ENCODE measurements around the gene SLC22A5. TPM values are rescaled to one million over a fixed set of nuclear protein-coding genes. Genes with fewer than 3 reads are reported as not detected.

The SLC22A5 gene
- total RNA-seq, 1 donor from 2014 or later, result 0.81 TPM

DNA sequence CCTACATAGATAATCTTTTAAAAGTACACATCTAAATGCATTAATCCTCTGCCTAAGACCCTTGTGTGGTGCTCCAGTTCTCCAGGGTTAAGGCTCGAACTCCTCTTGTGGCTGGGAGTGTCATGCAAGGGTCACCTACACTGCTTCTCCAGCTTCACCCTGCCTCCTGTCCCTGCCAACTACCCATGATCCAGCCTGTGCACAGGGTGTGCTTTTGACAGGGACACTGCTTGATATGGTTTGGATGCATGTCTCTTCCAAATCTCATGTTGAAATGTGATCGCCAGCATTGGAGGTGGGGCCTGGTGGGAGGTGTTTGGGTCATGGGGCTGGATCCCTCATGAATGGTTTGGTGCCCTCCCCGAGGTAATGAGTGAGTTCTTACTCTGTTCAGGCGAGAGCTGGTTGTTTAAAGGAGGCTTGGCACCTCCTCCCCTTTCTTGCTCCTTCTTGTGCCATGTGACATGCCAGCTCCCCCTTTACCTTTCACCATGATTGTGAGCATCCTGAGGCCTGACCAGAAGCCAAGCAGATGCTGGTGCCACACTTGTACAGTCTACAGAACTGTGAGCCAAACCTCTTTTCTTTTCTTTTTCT lies 48.5 kb downstream of the SLC22A5 start:
- no peaks in the 10 kb centered on the region for H3K9me3 Mint-ChIP-seq (ENCODE audit: unreplicated experiment)
- no peaks in the 10 kb centered on the region for H3K4me1 Mint-ChIP-seq (ENCODE audit: low read depth, unreplicated experiment)
- no peaks in the 10 kb centered on the region for H3K27me3 Mint-ChIP-seq (ENCODE audit: unreplicated experiment)
- TF ChIP-seq, protein P1, sequence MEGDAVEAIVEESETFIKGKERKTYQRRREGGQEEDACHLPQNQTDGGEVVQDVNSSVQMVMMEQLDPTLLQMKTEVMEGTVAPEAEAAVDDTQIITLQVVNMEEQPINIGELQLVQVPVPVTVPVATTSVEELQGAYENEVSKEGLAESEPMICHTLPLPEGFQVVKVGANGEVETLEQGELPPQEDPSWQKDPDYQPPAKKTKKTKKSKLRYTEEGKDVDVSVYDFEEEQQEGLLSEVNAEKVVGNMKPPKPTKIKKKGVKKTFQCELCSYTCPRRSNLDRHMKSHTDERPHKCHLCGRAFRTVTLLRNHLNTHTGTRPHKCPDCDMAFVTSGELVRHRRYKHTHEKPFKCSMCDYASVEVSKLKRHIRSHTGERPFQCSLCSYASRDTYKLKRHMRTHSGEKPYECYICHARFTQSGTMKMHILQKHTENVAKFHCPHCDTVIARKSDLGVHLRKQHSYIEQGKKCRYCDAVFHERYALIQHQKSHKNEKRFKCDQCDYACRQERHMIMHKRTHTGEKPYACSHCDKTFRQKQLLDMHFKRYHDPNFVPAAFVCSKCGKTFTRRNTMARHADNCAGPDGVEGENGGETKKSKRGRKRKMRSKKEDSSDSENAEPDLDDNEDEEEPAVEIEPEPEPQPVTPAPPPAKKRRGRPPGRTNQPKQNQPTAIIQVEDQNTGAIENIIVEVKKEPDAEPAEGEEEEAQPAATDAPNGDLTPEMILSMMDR (IDR thresholded peaks at IDR 0.05; ENCODE audit: partially characterized antibody, unreplicated experiment), result no peak
- no peak overlapping the region for H3K4me3 Mint-ChIP-seq (ENCODE audit: unreplicated experiment)
- H3K36me3 Mint-ChIP-seq (ENCODE audit: unreplicated experiment), result no peaks in the 10 kb centered on the region
- no peak for DNase-seq
- no peak overlapping the region for H3K27ac Mint-ChIP-seq (ENCODE audit: unreplicated experiment)

DNA sequence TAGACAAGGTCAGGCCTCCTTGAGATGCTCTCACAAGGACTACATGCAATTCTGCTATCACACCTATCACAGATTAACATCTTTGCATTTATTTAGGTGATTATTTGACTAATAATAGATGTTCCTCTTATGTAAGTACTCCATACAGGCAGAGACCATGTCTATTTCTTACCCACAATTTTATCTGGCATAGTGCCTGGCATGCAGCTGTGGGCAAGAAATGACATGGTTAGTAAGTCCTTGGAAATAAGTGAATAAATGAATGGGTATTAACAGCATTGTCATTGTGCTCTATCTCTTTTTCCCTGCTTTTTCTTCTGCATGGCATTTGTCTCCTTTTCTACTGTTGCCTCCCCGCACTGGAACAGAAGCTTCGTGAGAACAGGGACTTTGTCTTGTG lies 49.4 kb downstream of the SLC22A5 start:
- TF ChIP-seq, protein P1 (IDR thresholded peaks at IDR 0.05; ENCODE audit: partially characterized antibody, unreplicated experiment), result no peak
- Mint-ChIP-seq H3K36me3 (ENCODE audit: unreplicated experiment) (no peaks in the 10 kb centered on the region), H3K27me3 (ENCODE audit: unreplicated experiment) (no peaks in the 10 kb centered on the region), H3K4me3 (ENCODE audit: unreplicated experiment) (no peak overlapping the region), H3K27ac (ENCODE audit: unreplicated experiment) (no peak overlapping the region), H3K9me3 (ENCODE audit: unreplicated experiment) (no peaks in the 10 kb centered on the region), H3K4me1 (ENCODE audit: low read depth, unreplicated experiment) (no peaks in the 10 kb centered on the region)
- DNase-seq, result no peak

DNA sequence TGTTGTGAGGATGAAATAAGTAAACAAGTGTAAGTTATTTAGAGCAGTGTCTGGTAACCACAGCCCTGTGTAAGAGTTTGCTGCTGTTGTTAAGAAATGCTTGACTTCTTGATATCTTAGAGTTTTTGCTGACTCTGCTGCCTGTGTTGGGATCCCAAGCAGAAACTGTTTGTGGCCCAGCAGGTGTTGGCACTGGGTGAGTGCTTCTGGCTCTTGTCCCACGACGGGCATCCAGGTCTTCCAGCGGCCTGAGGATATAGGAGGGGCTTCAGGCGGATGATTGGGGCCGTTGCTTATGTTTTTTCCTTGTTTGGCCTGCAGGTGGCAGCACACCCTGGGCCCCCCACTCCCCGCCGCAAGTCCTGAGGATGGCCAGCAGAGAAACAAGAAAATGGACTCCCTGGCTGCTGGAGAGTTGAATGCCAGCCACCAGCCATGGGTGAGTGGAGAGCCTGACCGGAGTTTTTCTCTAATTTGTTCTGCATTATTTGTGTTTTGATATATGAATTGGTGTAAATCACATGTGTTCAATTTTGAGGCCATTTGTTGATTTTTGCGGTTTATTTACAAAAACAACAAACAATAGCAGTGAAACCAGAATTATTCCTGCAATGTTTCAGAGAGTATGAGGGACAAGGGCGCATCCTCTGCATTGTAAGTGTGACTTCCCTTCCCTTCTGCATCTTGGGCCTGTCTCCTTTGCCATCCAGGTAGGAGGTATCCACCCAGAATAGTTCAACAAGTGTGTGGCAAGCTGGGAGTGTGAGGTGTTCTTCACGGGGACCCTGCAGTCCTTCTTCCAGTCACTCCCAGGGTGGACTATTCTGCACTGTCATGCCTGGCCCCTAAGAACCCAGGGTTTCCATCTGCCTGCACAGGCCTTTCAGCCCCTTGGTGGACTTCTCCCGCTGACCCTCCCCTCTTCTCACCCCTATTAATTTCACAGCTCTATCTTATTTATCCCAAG lies 50.3 kb downstream of the SLC22A5 start:
- H3K4me3 Mint-ChIP-seq (ENCODE audit: unreplicated experiment), result no peak overlapping the region
- TF ChIP-seq, protein P1 (IDR thresholded peaks at IDR 0.05; ENCODE audit: partially characterized antibody, unreplicated experiment), result peak; percentile 84
- no peaks in the 10 kb centered on the region for H3K4me1 Mint-ChIP-seq (ENCODE audit: low read depth, unreplicated experiment)
- H3K9me3 Mint-ChIP-seq (ENCODE audit: unreplicated experiment), result no peaks in the 10 kb centered on the region
- DNase-seq, result peak; percentile 78
- H3K27me3 Mint-ChIP-seq (ENCODE audit: unreplicated experiment), result no peaks in the 10 kb centered on the region
- no peak overlapping the region for H3K27ac Mint-ChIP-seq (ENCODE audit: unreplicated experiment)
- no peaks in the 10 kb centered on the region for H3K36me3 Mint-ChIP-seq (ENCODE audit: unreplicated experiment)

DNA sequence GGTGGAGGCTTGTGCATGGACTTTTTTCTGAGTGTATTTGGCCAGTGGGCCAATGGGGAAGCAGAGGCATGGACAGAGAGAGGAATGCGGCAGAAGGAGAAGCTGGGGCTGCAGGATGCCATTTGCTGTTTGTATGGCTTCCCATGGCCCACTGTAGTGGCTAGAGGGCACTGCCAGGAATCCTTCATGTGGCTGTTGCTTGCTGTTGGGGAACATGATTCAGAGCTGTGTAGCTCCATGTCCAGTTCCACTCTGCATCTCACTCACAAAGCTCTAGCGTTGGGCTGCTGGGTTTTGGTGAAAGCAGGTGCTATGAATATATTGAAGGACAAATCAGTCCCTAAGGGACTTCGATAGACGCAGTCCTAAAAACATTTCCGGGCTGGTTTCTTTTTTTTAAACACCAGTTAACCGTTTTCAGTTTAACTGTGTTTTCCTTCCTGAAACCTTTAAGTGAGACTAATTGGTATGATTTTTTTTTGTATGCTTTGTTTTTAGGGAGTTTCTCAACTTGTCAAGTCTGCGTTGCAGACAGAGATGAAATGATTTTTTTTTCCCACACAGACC lies 51.3 kb downstream of the SLC22A5 start:
- Mint-ChIP-seq H3K4me1 (ENCODE audit: low read depth, unreplicated experiment) (no peaks in the 10 kb centered on the region), H3K9me3 (ENCODE audit: unreplicated experiment) (no peaks in the 10 kb centered on the region), H3K27ac (ENCODE audit: unreplicated experiment) (no peak overlapping the region), H3K36me3 (ENCODE audit: unreplicated experiment) (no peaks in the 10 kb centered on the region), H3K4me3 (ENCODE audit: unreplicated experiment) (no peak overlapping the region), H3K27me3 (ENCODE audit: unreplicated experiment) (no peaks in the 10 kb centered on the region)
- no peak for DNase-seq
- TF ChIP-seq, protein P1 (IDR thresholded peaks at IDR 0.05; ENCODE audit: partially characterized antibody, unreplicated experiment), result no peak
